SJCRH30 (cell line): Measurements from ENCODE around the gene EAF2. TPM values are rescaled to one million over a fixed set of nuclear protein-coding genes. Genes with fewer than 3 reads are reported as not detected.
A peak's percentile ranks its signal among the peaks of the same experiment; 100 is the strongest.

Experiments
- DNase-seq, 2 experiments: peaks; one replicate each; pipeline ENCODE4 v3.0.0-alpha.2; 2015 to 2020
- H3K27ac ChIP-seq: fragments of 250-450 bp; sonication (Bioruptor Pico); 2 replicates; pipeline ENCODE4 v1.5.1; 2020; ENCODE audit warnings: mild to moderate bottlenecking, moderate library complexity
- H3K27me3 ChIP-seq: fragments of 250-450 bp; sonication (Bioruptor Pico); 2 replicates; pipeline ENCODE4 v1.5.1; 2020; ENCODE audit warnings: mild to moderate bottlenecking, moderate library complexity
- H3K36me3 ChIP-seq: fragments of 250-450 bp; sonication (Bioruptor Pico); 2 replicates; pipeline ENCODE4 v1.5.1; 2020; ENCODE audit warnings: mild to moderate bottlenecking, moderate library complexity
- H3K4me1 ChIP-seq: fragments of 250-450 bp; sonication (Bioruptor Pico); 2 replicates; pipeline ENCODE4 v1.5.1; 2020; ENCODE audit warnings: mild to moderate bottlenecking, moderate library complexity
- H3K4me3 ChIP-seq: fragments of 250-450 bp; sonication (Bioruptor Pico); 2 replicates; pipeline ENCODE4 v1.5.1; 2020; ENCODE audit warnings: mild to moderate bottlenecking, moderate library complexity
- H3K9me3 ChIP-seq: fragments of 250-450 bp; sonication (Bioruptor Pico); replicated peaks from 2 replicates; pipeline ENCODE4 v1.5.1; 2020; ENCODE audit warnings: mild to moderate bottlenecking, moderate library complexity
- total RNA-seq: library from RNA; depleted of rRNA; stranded (reverse); fragments of >200 nt; shearing (Covaris generic); gene quantifications from 2 replicates; pipeline ENCODE4 v1.2.3, GENCODE V29; 2014; rRNA removed

Gene EAF2
- total RNA-seq: 10.5 and 11.3 TPM in 2 replicates

DNA sequence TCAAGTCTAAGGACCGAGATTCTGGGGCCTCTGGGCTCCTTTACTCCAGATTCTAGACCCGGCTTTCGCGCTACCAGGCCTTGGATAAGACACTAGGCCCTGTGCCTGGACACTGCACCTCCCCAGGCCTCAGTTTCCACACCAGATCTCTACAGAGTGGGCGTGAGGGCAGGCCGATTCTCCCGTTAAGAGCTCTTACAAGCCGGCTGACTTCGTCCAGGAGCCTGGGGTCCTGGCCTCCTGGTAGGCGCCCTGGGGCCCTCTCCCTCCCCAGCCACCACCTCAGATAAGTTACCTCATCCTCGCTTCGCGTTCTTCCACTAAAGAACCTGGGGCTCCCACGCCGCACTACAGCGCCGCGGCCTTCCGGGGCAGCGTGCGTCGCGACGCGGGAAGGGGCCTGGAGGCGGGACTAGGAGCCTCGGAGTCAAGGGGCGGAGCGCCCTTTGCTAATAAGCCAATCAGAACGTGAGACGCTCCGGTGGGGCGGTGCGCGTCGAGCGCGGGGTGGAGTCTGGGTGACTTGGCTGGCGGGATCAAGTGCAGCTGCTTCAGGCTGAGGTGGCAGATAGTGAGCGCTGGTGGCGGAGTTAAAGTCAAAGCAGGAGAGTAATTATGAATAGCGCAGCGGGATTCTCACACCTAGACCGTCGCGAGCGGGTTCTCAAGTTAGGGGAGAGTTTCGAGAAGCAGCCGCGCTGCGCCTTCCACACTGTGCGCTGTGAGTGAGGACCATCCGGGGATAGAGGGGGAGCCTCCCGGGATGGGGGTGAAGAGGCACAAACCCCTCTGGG lies at the start of gene EAF2, which contains the start of gene IQCB1:
Gene EAF2 (plus strand): TSS at position 539 of the 794 bp plus-strand sequence. CDS start 77 bp downstream, at position 616.
Gene IQCB1 (minus strand): TSS at position 390 of the 794 bp plus-strand sequence. CDS start 6,100 bp downstream, outside the sequence.
- peak; percentile 95 to 97 for DNase-seq
- no peaks in the 10 kb centered on the region for H3K9me3 ChIP-seq
- H3K27me3 ChIP-seq: no peaks in the 10 kb centered on the region
- no peaks in the 10 kb centered on the region; the same call in 1 of the 2 replicates for H3K4me1 ChIP-seq
- H3K27ac ChIP-seq: peak within 1 kb of the TSS; percentile 76
- H3K4me3 ChIP-seq: peak within 1 kb of the TSS; percentile 76
- H3K36me3 ChIP-seq: peaks cover 15% of the 10 kb centered on the region

DNA sequence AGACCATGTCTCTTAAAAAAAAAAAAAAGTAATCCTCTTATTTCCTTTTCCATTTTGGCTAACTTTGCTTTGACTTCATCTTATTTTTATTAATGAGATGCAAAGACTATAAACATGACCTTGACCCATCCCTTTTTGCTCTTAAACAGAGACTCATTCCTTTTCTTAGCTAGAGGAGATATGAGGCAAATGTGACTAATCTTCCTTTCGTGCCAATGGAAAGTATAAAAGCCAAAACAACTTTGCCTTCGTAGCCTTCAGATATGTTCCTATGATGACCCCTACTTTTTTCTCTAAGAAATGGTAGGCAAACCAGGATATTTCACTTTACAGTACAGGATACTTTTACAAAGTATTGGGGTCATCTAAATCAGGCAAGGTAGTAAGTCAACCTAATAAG lies 48.5 kb upstream of the EAF2 start:
- Histone ChIP-seq H3K4me3 (no peak overlapping the region), H3K36me3 (peaks cover 59% of the 10 kb centered on the region), H3K9me3 (no peaks in the 10 kb centered on the region), H3K4me1 (no peaks in the 10 kb centered on the region), H3K27ac (no peak overlapping the region), H3K27me3 (no peaks in the 10 kb centered on the region)
- DNase-seq: no peak

DNA sequence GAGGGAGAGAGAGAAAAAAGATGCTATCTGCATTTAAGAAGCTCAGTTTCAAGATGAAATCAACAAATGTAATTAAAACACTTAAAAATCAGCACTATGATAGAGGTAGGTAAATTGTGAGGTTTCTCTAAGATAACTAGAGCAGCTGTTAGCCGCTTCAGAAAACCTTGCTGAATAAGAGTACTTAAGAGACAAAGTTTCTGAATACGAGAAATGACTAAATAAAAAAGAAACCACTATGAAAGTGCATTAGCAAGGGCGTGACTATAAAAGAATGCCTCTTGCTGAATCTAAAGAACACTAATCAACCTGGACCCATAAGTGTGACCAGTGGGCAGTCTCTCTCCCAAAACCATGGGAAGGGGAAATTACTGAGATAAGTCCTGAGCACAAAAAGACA lies 41.9 kb upstream of the EAF2 start:
- no peak overlapping the region for H3K27ac ChIP-seq
- peaks cover 61% of the 10 kb centered on the region for H3K36me3 ChIP-seq
- no peaks in the 10 kb centered on the region for H3K4me1 ChIP-seq
- no peaks in the 10 kb centered on the region for H3K27me3 ChIP-seq
- DNase-seq: no peak
- no peaks in the 10 kb centered on the region for H3K9me3 ChIP-seq
- no peak overlapping the region for H3K4me3 ChIP-seq

DNA sequence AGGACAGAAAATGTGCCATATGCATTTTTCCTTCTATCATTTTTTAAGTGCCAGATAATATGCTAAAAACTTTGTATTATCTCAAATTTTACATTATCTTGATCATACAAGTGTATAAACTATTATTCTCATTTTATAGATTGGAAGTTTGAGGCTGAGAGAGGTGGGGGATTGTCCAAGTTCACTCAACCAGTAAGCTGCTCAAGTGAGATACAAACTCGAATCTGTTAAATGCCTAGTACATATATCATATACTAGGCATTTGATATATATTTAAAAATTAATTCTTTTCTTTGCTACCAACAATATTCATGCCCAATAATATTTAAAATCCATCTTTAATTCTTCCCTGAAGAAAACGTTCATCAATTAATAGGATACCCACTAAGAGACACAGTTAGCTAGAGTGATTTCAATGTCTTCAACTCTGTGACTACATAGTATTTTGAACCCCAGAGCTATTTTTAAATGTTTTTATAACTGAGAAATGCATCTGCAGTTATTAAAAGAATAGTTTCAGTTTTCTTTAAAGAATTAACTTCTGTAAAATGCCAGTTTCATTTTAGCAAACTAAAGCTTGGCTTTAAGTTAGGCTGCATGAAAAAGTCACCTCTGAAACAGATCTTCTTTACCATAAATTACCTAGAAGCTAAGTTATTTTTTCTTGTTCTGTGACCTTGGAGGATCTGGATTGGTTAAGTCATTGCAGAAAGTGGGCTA lies 40.6 kb upstream of the EAF2 start:
- Histone ChIP-seq H3K36me3 (peaks cover 62% of the 10 kb centered on the region), H3K27ac (no peak overlapping the region), H3K4me3 (no peak overlapping the region), H3K4me1 (no peaks in the 10 kb centered on the region), H3K9me3 (no peaks in the 10 kb centered on the region), H3K27me3 (no peaks in the 10 kb centered on the region)
- no peak for DNase-seq

DNA sequence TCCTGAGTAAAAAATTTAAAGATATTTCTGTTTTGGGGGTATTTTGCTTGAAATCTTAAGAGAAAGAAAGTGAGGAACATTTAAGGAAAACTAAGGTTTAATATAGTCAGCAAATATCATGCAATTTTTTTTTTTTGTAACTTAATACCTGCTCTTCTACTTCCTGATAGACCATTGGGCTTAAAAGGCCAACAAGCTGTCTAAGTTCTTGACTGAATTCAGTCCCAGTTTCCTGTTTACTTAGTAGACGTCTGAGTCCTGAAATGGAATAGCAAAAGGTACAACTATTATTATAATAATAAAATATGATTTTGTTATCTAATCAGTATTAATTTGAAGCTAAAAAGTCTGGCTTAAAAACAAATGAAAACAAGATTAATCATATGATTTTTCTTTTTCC lies 38.0 kb upstream of the EAF2 start:
- Histone ChIP-seq H3K27ac (no peak overlapping the region), H3K4me1 (no peaks in the 10 kb centered on the region), H3K36me3 (peaks cover 67% of the 10 kb centered on the region)

DNA sequence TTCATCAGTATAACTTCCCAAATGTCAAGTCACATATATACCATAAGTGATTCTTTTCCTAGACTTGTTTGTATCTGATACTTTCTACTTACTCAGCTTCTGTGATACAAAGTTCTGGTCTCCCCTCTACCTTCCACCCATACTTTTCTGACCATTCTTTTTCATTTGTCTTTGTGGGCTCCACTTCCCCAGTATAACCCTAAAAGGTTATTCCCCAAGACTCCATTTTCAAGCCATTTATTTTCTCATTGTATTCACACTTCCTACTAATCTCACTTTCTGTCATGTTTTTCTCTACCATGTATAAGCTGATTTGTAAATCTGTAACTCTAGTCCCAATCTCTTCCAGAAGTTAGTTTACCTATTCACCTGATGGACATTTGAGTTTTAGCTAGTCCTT lies 34.1 kb upstream of the EAF2 start:
- no peak overlapping the region for H3K4me3 ChIP-seq
- H3K27ac ChIP-seq: no peak overlapping the region
- no peak for DNase-seq
- peaks cover 69% of the 10 kb centered on the region for H3K36me3 ChIP-seq
- H3K27me3 ChIP-seq: no peaks in the 10 kb centered on the region
- H3K9me3 ChIP-seq: no peaks in the 10 kb centered on the region
- no peaks in the 10 kb centered on the region for H3K4me1 ChIP-seq

More for the DNA sequence above, 38.0 kb upstream of the EAF2 start:
- Histone ChIP-seq H3K9me3 (no peaks in the 10 kb centered on the region), H3K27me3 (no peaks in the 10 kb centered on the region), H3K4me3 (no peak overlapping the region)
- no peak for DNase-seq

DNA sequence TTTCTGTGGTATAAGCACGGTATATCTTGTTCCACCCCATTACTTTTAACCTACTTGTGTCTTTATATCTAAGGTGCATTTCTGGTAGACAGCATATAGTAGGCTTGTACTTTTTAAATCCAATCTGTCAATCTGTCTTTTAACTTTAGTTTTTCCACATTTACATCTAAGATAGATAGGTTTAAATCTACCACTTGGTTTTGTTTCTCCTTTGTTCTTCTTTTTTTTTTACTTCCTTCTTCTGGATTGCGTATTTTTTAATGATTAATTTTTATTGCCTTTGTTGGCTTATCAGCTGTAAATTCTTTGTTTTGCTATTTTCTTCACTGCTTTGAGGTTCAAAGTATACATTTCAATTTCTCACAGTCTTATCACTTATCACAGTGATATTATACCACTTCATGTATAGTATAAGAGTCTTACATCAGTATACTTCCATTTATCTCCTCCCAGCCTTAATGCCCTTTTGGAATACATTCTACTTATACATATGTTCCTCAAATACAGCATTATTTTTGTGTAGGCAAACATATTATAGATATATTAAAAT lies 31.2 kb upstream of the EAF2 start:
- no peak for DNase-seq
- Histone ChIP-seq H3K9me3 (no peaks in the 10 kb centered on the region), H3K36me3 (peaks cover 69% of the 10 kb centered on the region)

DNA sequence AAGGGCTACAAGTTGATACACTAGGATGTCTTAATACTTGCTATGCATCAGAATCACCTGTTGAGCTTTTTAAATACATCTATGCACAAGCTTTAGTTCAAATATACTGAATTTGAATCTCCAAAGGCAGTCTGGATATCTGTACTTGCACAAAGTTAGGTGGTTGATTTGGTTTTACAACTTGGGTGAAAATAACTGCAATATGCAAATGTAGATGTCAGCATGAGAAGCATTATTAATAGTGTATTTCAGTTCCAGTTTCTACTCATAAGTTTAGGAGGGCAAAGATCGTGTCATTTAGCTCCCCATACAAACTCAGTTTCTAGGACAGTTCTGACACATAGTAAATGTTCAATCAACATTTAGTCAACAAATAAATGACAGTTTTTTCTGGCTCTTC lies 25.8 kb upstream of the EAF2 start:
- no peaks in the 10 kb centered on the region for H3K4me1 ChIP-seq
- no peak overlapping the region for H3K27ac ChIP-seq
- no peak overlapping the region for H3K4me3 ChIP-seq
- no peaks in the 10 kb centered on the region for H3K27me3 ChIP-seq
- DNase-seq: no peak
- H3K9me3 ChIP-seq: no peaks in the 10 kb centered on the region
- H3K36me3 ChIP-seq: peaks cover 59% of the 10 kb centered on the region

More for the DNA sequence above, 31.2 kb upstream of the EAF2 start:
- Histone ChIP-seq H3K27ac (no peak overlapping the region), H3K4me3 (no peak overlapping the region), H3K27me3 (no peaks in the 10 kb centered on the region), H3K4me1 (no peaks in the 10 kb centered on the region)

DNA sequence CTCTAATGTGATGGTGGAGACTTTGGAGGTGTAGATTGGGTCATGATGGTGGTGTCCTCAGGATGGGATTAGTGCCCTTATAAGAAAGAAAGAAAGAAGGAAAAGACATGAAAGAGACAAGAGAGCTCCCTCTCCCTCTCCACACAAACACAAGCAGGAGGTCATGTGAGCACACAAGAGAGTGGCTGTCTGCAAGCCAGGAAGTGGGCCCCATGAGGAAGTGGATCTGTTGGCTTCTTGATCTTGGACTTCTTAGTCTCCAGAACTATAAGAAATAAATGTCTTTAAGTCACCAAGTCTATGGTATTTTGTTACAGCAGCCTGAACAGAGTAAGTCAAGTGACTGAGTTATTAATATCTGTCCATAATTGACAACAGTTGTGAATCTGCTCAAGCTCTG lies 17.3 kb upstream of the EAF2 start:
- peaks cover 57% of the 10 kb centered on the region for H3K36me3 ChIP-seq
- H3K27me3 ChIP-seq: no peaks in the 10 kb centered on the region

DNA sequence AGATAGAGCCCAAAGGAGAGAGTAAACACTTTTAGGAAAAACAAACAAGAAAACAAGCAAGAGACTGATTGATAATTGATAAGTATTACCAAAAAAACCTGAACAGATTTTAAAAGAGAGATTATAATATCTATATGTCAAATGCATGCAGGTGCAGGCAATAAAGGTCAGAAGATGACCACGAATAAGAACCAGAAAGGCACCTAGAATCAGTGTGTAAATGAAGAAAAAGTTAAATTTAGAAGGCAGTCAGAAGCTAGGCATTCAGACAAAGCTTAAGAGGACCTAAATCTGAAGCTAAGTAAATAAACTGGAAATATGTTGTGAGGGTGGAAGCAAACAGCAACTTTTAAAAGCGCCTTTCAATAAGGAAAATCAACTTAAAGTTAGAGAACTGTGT lies 16.4 kb upstream of the EAF2 start:
- Histone ChIP-seq H3K27ac (no peak overlapping the region), H3K36me3 (peaks cover 65% of the 10 kb centered on the region)
- no peak for DNase-seq

More for the DNA sequence above, 17.3 kb upstream of the EAF2 start:
- Histone ChIP-seq H3K9me3 (peaks cover 3% of the 10 kb centered on the region; the same call in 1 of the 2 replicates), H3K4me3 (no peak overlapping the region), H3K4me1 (no peaks in the 10 kb centered on the region), H3K27ac (no peak overlapping the region)
- no peak for DNase-seq

DNA sequence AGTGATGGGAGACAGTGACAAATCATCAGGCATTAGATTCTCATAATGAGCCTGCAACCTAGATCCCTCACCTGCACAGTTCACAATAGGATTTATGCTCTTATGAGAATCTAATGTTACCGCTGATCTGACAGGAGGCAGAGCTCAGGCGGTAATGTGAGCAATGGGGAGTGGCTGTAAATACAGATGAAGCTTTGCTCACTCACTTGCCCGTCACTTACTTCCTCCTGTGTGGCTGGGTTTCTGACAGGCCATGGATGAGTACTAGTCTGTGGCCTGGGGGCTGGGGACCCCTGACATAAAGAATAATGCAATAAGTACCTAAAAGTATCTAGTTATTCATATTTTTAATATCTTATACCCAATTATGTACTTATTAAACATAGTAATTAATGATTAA lies 15.8 kb upstream of the EAF2 start:
- Histone ChIP-seq H3K27me3 (no peaks in the 10 kb centered on the region), H3K4me3 (no peak overlapping the region), H3K9me3 (peaks cover 3% of the 10 kb centered on the region; the same call in 1 of the 2 replicates), H3K27ac (no peak overlapping the region), H3K4me1 (no peaks in the 10 kb centered on the region), H3K36me3 (peaks cover 72% of the 10 kb centered on the region)
- no peak for DNase-seq

More for the DNA sequence above, 16.4 kb upstream of the EAF2 start:
- Histone ChIP-seq H3K4me1 (no peaks in the 10 kb centered on the region), H3K27me3 (no peaks in the 10 kb centered on the region), H3K4me3 (no peak overlapping the region), H3K9me3 (peaks cover 3% of the 10 kb centered on the region; the same call in 1 of the 2 replicates)

DNA sequence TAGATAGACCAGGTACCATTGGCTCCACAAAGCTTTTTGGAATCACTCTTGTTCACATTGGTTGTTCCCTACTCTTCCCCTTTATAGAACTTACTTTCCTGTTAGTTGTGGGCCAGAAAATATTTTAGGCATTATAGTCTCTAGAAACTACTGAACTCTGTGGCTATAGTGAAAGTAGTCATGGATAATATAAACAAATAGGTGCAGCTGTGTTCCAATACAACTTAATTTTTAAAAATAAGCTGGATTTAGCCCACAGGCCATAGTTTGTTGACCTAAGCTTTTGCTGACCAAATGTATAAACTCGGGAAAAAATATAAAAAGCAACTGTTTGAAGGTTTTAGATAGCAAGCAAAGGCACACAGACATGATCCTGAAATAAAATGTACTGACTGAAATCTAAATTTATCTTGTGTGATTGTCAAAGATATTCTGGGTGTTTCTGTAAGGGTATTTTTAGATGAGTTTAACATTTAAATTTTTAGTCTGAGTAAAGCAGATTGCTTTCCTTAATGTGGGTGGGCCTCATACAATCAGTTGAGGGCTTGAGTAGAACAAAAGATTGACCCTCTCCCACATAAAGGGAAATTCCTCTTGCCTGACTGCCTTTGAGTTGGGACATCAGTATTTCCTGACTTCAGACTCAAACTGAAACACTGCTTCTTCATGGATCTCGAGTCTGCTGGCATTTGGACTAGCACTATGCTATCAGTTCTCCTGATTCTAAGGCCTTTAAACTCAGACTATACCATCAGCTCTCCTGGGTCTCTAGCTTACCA lies 13.4 kb upstream of the EAF2 start:
- Histone ChIP-seq H3K9me3 (no peaks in the 10 kb centered on the region; the same call in 1 of the 2 replicates), H3K27me3 (no peaks in the 10 kb centered on the region), H3K36me3 (peaks cover 83% of the 10 kb centered on the region), H3K27ac (no peak overlapping the region), H3K4me3 (no peak overlapping the region), H3K4me1 (no peaks in the 10 kb centered on the region)
- DNase-seq: no peak

DNA sequence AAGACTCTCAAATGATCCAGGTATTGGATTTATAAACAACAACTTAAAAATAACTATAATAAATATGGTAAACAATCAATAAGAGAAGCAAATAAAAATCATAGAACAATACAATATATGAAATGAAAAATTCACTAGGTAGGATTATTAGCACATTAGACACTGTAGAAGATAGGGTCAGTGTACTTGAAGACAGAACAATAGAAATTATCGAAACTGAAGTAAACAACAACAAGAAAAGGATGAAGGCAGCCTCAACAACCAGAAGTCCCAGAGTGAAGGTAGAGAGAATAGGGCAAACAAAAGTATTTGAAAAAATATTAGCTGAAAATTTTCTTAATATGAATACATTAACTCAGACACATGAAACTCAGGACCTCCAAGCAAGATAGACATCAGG lies 12.0 kb upstream of the EAF2 start:
- no peaks in the 10 kb centered on the region for H3K27me3 ChIP-seq
- H3K27ac ChIP-seq: no peak overlapping the region
- peaks cover 89% of the 10 kb centered on the region for H3K36me3 ChIP-seq
- H3K4me3 ChIP-seq: no peak overlapping the region
- DNase-seq: no peak
- H3K4me1 ChIP-seq: no peaks in the 10 kb centered on the region
- H3K9me3 ChIP-seq: no peaks in the 10 kb centered on the region; the same call in 1 of the 2 replicates

DNA sequence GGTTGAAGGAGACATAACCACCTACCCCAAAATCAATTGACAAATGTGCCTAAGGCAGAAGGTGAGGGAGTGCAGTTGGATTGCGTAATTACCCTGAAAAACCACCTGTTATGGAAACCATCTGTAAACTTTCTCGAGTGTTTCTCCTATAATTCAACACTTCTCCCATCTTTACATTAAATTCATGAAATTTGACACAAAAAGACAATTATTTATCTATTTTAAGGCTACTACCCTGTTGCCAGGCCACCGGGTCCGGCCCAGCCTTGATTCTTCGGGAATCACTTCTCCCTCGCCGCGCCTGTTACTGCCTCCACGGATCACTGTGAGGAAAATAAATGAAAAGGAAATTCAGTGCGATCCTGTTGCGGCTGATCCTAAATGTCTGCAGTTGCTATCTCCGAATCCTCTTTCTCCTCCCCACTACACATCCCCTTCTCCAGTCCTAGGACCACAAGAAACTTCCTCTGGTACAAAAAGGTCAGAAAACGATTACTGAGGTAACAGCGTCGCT lies 795 bp upstream of the EAF2 start:
- no peaks in the 10 kb centered on the region; the same call in 1 of the 2 replicates for H3K4me1 ChIP-seq
- peak overlapping the region; percentile 76 for H3K27ac ChIP-seq
- peaks cover 15% of the 10 kb centered on the region for H3K36me3 ChIP-seq
- no peaks in the 10 kb centered on the region for H3K9me3 ChIP-seq
- H3K4me3 ChIP-seq: peak overlapping the region; percentile 76
- DNase-seq: peak; percentile 2 to 17
- no peaks in the 10 kb centered on the region for H3K27me3 ChIP-seq
